H1 (cell line): ENCODE results near the gene KRR1.

Experiments
- CREB1 ChIP-seq: IDR thresholded peaks from 2 replicates; pipeline ENCODE4 v1.6.1; 2012; ENCODE audit warnings: inconsistent platforms
- E2F6 ChIP-seq: IDR thresholded peaks from 2 replicates; pipeline ENCODE4 v1.6.1; 2012; ENCODE audit warnings: inconsistent platforms
- EGR1 ChIP-seq: IDR thresholded peaks from 2 replicates; pipeline ENCODE4 v1.6.1; 2011; ENCODE audit warnings: low read depth, low read length, borderline replicate concordance
- EP300 ChIP-seq, 2 experiments: IDR thresholded peaks; 1 replicate in 1 of 2; 2 replicates in 1 of 2; pipeline ENCODE4 v1.6.1; 2011 to 2012; ENCODE audit warnings: low read depth in 2 of 2, low read length in 2 of 2, mild to moderate bottlenecking in 2 of 2, borderline replicate concordance in 1 of 2, inconsistent platforms in 1 of 2, moderate library complexity in 1 of 2
- POLR2A ChIP-seq, 2 experiments: IDR thresholded peaks; 1 replicate in 1 of 2; 2 replicates in 1 of 2; pipeline ENCODE4 v1.6.1; 2011; ENCODE audit warnings: low read depth in 2 of 2, low read length in 2 of 2, mild to moderate bottlenecking in 2 of 2; ENCODE audit errors: control extremely low read depth in 1 of 2
- RFX5 ChIP-seq: IDR thresholded peaks from 2 replicates; pipeline ENCODE4 v1.6.1; 2011; ENCODE audit warnings: low read depth, low read length, improper control_type of control experiment, borderline replicate concordance
- TEAD4 ChIP-seq: IDR thresholded peaks from 2 replicates; pipeline ENCODE4 v1.6.1; 2012; ENCODE audit warnings: low read depth, low read length, inconsistent platforms, mixed read lengths
- YY1 ChIP-seq: IDR thresholded peaks from 2 replicates; pipeline ENCODE4 v1.6.1; 2011; ENCODE audit warnings: low read depth, mild to moderate bottlenecking, low read length
- TF ChIP-seq, protein P1 (sequence below), 3 experiments: IDR thresholded peaks; 1 replicate in 2 of 3; 2 replicates in 1 of 3; pipeline versions ENCODE4 v1.5.1 to v1.6.1; 2011; ENCODE audit warnings: low read length in 3 of 3, mild to moderate bottlenecking in 3 of 3, inconsistent platforms in 2 of 3, low read depth in 1 of 3, moderate library complexity in 1 of 3; ENCODE audit not compliant: insufficient read depth in 1 of 3; ENCODE audit errors: control extremely low read depth in 1 of 3

DNA sequence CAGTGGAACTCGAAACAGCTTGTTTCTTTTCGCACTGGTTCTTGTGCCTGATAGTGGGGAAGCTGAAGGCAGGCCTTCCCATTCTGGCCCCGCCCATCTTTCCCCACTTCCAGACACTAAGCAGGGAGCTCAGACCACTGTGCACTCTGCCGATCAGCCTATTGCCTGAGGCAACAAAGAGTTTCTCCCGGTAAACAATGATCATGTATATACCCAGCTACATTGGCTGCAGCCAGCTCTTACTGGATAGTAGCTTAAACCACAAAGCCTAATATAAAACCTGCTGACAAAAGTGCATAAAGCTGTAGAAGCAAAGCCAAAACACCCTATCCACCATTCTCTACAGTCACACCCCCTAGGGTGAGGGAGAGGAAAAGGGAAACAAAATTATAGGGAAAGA, 55.6 kb downstream of the KRR1 start:
- TF ChIP-seq, protein P1, sequence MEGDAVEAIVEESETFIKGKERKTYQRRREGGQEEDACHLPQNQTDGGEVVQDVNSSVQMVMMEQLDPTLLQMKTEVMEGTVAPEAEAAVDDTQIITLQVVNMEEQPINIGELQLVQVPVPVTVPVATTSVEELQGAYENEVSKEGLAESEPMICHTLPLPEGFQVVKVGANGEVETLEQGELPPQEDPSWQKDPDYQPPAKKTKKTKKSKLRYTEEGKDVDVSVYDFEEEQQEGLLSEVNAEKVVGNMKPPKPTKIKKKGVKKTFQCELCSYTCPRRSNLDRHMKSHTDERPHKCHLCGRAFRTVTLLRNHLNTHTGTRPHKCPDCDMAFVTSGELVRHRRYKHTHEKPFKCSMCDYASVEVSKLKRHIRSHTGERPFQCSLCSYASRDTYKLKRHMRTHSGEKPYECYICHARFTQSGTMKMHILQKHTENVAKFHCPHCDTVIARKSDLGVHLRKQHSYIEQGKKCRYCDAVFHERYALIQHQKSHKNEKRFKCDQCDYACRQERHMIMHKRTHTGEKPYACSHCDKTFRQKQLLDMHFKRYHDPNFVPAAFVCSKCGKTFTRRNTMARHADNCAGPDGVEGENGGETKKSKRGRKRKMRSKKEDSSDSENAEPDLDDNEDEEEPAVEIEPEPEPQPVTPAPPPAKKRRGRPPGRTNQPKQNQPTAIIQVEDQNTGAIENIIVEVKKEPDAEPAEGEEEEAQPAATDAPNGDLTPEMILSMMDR (IDR thresholded peaks at IDR 0.05; ENCODE audit: control extremely low read depth in 1 of 3, insufficient read depth in 1 of 3, low read depth in 1 of 3, low read length in 3 of 3), result no peak
- TF ChIP-seq E2F6 (no peak), POLR2A (IDR thresholded peaks at IDR 0.05; ENCODE audit: control extremely low read depth in 1 of 2, low read depth in 2 of 2, low read length in 2 of 2) (no peak), EP300 (IDR thresholded peaks at IDR 0.05; ENCODE audit: borderline replicate concordance in 1 of 2, low read depth in 2 of 2, low read length in 2 of 2) (no peak), CREB1 (no peak), TEAD4 (no peak), YY1 (no peak), EGR1 (no peak), RFX5 (no peak)
